Activated T-helper 1 cell treated with anti-CD3 and anti-CD28 coated beads, Interleukin-2, amount 50 U/mL, for 16 hours (primary cell): Measurements from ENCODE around the gene SREK1.
"Not testable (repeated sequence)": the region's sequence is repeated elsewhere in the genome, so short reads cannot be mapped to it uniquely, and the experiment has no call there.

Source experiments
- DNase-seq, 2 donors: peaks; one replicate each; pipeline ENCODE4 v3.0.0-alpha.2; 2020; ENCODE audit warnings: low read depth in 1 of 2, low spot score in 1 of 2

SREK1 gene

DNA sequence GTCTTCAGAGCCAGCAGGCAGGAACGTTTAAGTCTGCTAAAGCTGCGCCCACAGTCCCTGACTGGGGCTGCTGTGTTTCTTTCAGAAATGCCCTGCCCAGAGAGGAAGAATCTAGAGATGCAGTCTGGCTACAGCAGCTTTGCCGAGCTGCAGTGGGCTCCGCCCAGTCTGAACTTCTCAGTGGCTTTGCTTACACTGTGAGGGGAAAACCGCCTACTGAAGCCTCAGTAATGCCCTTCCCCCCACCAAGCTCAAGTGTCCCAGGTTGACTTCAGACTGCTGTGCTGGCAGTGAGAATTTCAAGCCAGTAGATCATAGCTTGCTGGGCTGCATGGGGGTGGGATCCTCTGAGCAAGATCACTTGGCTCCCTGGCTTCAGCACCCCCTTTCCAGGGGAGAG is 78.4 kb downstream of the SREK1 start:
- DNase-seq, result no peak

DNA sequence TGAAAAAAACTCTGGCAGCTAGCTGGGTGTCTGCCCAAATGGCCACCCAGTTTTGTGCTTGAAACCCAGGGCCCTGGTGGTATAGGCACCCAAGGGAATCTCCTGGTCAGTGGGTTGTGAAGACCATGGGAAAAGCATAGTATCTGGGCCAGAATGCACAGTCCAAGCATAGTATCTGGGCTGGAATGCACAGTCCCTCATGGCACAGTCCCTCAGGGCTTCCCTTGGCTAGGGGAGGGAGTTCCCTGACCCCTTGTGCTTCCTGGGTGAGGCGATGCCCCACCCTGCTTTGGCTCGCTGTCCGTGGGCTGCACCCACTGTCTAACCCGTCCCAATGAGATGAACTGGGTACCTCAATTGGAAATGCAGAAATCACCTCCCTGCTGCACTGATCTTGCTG is 78.8 kb downstream of the SREK1 start:
- not testable (repeated sequence) for DNase-seq

DNA sequence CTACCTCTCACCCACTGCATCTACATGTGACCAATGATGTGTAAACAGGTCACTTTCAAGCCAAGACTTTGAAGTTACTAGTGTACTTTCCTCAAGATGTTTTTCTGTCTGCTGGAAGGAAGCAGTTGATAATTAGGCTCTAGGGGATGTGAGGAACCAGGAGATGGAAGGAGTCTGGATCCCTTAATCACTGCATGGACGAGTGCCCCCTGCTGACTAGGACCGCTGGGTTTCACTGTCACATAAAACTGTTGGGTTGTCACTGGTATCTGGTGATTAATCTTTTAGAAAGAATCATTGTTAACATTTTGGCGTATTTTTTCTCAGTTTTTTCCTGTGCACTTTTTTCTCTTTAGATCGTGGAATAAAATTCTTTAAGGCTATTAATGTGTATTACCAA is 79.5 kb downstream of the SREK1 start:
- no peak for DNase-seq

DNA sequence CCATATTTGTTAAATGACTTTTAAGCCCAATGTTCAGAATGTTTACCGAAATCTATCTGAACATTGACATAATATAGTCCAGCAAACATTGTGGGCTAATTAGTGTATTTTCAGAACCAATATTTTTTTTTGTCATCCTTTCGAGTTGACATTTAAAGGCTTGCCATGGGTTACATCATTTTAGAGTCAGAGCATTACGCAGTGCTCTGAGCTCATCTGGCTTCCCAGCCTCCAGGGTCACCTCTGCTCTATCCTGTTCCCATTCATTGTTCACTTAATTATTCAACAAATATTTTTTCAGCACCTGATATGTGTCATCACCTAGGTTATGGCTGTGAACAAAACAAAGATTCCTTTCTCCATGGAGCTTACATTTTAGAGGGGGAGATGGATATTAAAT is 80.2 kb downstream of the SREK1 start:
- no peak for DNase-seq

DNA sequence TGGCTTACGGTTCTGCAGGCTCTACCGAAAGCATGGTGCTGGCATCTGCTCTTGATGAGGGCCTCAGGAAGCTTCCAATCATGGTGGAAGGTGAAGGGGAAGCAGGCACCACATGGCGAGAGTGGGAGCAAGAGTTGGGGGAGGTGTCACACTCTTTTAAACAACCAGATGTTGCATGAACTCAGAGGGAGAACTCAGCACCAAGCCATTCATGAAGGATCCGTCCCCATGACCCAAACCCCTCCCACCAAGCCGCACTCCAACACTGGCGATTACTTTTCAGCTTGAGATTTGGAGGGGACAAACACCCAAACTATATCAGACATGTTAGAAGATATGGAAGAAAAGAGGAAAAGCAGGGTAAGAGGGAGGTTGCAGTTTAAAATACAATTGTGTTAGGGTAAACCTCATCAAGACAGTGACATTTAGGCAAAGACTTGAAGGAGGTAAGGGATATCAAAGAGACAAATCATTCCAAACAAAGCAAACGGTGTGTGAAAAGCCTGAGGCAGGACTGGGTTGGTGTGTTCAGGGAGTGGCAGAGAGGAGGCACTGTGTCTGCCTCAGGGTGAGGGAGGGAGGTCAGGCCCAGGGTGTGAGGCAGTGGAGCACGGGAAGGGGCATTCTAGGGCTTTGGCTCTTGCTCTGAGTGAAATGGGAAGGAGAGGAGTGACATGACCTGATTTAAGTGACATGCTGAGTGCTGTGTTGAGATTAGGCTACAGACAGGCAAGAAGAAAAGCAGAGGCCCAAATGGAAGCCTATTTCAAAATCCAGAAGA is 80.9 kb downstream of the SREK1 start:
- no peak for DNase-seq

DNA sequence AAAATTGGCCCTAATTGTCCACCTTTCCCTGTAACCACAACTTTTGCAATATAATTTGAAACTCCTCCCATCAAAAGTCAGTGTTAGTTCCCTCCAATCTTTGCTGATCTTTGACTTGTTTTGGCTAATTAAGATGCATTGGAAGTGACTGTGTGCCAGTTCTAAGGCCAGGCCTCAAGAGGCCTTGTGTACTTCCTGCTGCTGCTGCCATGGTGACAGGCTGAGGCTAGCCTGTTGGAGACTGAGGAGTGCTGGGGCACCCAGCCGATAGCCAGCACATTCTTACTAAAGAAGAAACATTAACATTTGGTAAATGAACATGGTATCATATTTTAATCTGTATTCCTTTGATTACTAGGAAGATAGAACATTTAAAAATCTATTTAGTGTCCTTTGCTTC is 86.5 kb downstream of the SREK1 start:
- DNase-seq, result no peak

DNA sequence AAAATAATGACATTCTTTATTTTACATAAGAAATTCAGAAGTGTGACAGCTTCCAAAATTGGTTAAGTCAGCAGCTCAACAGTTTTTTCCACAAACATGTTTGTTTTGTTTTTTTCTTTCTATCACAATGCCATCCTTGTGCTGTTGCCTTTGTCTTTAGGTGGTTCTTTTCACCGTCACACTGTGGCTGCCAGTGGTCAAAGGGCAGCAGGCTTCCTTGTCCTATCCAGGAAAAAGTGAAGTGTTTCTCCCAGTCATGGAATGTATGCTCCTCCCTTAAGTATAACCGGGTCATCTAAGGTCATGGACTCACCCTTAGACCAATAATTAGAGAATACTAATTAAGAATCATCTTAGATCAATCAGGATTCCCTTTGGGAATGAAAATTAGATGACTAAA is 87.4 kb downstream of the SREK1 start:
- DNase-seq, result no peak

DNA sequence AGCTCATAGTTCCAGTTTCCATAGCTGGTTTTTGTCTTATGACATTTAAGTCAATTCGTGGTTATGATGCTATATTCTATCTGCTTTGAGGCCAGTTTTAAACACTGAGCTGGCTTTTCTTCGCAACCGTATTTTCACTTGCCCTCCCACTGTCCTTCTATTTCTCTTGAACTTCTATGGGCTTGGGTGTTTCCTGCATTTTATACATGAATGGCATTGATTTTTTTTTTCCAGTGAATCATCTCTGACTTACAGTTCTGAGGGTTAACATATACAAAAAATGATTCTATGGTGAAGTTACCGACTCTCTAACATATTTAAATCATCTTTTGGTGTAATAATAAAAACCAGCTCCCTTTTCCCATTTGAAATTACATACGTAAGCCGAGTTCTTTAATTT is 88.2 kb downstream of the SREK1 start:
- DNase-seq, result no peak

DNA sequence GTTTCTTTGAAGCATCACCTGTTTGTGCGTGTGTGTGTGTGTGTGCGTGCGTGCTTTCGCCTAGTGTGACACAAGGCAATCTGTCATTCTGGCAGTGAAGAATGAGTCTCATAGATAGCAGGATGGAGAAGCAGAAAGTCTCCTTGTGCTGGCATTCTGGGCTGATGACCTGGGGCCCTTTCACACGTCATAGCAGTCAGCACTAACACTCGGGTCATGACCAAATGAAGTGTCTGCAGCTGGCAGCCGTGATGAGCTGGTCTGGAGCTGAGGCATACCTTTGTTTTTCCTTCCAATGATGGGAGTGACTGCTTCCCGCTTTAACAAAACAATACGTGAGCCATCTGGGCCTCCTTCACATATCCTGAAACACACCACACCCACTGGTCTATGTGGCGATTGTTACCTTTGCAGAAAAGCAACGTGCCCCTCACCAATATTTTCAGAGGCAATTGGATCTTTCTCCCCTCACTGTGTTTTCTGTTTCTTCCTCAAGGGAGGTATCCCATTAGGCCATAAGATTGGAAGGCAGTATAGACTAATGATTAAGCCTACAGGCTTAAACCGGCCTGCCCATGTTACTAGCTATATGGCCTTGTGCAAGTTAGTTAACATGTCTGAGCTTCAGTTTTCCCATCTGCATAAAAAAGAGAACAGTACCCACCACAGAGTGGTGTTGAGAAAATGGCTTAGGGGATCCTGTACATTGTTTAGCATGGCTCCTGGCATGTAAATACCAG is 88.8 kb downstream of the SREK1 start:
- DNase-seq, result no peak
